GM15510 (cell line): ENCODE measurements around the gene DEPDC7.

Source experiments
- POLR2A ChIP-seq: IDR thresholded peaks from 3 replicates; pipeline ENCODE4 v1.6.1; 2011; ENCODE audit warnings: borderline replicate concordance; ENCODE audit not compliant: insufficient read length; ENCODE audit errors: extremely low read depth

The DEPDC7 gene

GRCh38 chr11:33016654-33017053 lies 976 bp downstream of the DEPDC7 start:
- no peak for TF ChIP-seq POLR2A

DNA sequence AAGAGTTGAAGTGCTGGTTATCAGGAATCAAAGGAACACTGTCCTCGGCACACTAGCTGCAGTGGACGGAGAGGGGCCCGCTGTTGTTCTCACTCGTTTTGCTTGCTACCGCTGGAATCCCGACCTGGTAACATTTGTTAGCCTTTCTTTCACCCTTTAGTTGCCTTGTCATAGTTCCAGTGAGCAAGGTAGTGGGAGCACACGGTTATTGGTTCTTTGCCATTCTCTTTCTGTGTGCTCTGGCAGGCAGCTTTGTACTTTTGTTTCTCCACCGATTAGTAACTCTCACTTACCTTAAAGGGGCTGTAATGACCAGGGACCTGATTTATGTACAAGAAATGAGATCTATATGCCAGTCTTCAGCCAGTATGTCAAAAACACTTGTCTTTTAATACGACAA lies 1.8 kb downstream of the DEPDC7 start:
- no peak for TF ChIP-seq POLR2A

GRCh38 chr11:33017965-33018364 lies 2.3 kb downstream of the DEPDC7 start:
- no peak for TF ChIP-seq POLR2A

DNA sequence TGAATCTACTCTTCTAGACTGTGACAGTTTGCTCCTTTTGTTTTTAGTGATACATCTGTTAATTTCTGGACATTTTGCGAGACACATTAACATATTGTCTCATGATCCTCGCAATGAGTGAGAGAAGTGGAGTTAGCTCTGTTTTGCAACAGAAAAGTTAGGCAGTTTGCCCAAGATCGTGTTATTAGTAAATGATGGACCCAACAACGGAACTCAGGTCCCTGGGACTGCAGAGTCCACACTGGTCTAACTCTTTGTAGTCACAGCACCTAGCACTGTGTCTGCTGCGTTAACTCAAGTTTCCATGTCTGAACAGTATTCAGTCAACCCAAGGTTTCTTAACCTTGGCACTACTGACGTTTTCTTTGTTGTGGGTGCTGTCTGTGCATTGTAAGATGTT lies 3.2 kb downstream of the DEPDC7 start:
- no peak for TF ChIP-seq POLR2A

DNA sequence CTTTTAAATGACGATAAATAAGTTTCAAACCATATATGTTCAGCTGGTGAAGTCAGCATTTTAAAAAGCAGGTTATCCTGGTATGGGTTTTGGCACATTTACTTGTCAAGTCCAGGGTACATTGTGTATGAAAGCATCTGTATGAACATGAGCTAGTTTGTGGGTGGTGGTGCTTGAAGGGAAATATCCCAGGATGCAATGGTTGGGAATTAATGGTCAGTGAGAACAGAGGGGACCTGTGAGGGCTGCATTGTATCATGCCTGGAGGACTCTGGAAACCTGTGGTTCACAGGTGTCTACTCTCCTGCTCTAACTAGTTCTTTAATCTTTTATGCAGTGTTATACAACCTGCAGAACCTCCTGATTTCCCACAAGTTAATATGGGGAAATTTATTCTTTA lies 5.8 kb downstream of the DEPDC7 start:
- TF ChIP-seq POLR2A, result no peak

DNA sequence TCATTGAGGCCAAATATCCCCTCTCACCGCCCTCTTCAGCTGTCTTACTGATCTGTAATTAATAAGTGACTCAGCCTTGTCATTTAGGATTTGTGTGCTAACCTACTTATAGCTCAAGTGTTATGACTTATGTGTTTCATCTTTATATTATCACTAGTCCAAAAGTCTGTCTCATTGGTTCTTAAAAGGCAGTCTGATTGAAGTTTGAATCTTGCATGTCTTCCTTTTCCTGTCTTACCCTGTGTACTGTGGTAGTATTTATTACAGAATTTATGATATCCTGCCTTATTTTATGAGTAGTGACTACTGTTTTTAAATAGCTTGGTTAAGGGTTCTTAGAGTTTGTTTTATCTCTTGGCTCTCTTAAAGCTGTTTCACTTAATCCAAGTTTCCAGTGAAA lies 6.3 kb downstream of the DEPDC7 start:
- TF ChIP-seq POLR2A, result no peak

- TF ChIP-seq POLR2A, result no peak
Observed at GRCh38 chr11:33025339-33025722, 9.7 kb downstream of the DEPDC7 start.

- TF ChIP-seq POLR2A, result no peak
Observed at GRCh38 chr11:33027233-33027632, 11.6 kb downstream of the DEPDC7 start.

DNA sequence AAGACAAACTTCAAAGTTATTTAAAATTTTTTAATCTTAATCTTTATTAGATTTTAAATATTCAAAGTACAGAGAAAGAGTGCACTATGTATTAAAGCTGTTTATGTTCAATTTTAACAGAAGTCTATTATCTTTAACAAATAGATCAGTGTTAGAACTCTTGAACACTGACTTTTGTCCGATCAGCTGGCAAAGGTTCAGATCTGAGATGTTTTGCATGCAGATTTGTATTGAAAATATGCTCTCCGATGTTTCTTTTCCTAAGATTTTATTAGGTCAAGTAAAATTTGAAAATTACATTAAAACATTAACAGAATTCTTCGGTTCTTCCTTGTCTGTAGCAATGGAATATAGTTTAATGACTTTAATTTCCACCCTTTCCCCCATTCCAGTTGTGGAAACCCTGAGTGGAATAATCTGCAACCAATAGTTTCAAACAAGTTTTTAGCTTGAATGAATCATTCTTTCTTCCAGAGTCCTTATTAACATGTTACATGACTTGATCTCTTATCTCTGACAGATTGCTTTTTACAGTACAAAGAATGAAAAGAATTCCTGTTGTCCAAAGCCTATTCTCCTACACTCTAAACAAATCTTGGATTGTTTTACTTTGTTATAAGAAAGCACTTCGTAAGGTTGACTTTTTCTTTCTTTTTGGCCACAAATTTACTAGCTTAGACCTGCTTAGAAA lies 12.3 kb downstream of the DEPDC7 start:
- no peak for TF ChIP-seq POLR2A

GRCh38 chr11:33028537-33028914 lies 12.8 kb downstream of the DEPDC7 start:
- no peak for TF ChIP-seq POLR2A

- no peak for TF ChIP-seq POLR2A
Observed at GRCh38 chr11:33033493-33033892, 17.8 kb downstream of the DEPDC7 start.

DNA sequence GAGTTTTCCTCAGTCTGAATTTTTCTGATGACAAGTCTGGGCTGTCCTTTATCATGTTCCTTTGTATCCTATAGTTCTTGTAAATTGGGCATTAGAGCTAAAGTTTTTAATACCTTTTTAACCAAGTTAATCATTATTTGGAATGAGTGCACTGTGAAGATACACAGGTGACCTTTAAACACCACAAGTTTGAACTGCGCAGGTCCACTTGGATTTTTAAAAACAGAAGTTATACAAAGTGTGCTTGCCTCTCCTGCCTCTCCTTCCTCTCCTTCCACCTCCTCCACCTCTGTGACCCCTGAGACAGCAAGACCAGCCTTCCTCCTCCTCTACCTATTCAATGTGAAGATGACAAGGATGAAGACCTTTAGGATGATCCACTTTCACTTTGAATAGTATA lies 19.3 kb downstream of the DEPDC7 start:
- no peak for TF ChIP-seq POLR2A

- TF ChIP-seq POLR2A, result peak; percentile 49
Observed at GRCh38 chr11:33039274-33040032, 23.8 kb downstream of the DEPDC7 start, which contains the start of gene TCP11L1. Gene TCP11L1 (plus strand): TSS chr11:33039572. CDS start chr11:33043774, 4,202 bp downstream.

DNA sequence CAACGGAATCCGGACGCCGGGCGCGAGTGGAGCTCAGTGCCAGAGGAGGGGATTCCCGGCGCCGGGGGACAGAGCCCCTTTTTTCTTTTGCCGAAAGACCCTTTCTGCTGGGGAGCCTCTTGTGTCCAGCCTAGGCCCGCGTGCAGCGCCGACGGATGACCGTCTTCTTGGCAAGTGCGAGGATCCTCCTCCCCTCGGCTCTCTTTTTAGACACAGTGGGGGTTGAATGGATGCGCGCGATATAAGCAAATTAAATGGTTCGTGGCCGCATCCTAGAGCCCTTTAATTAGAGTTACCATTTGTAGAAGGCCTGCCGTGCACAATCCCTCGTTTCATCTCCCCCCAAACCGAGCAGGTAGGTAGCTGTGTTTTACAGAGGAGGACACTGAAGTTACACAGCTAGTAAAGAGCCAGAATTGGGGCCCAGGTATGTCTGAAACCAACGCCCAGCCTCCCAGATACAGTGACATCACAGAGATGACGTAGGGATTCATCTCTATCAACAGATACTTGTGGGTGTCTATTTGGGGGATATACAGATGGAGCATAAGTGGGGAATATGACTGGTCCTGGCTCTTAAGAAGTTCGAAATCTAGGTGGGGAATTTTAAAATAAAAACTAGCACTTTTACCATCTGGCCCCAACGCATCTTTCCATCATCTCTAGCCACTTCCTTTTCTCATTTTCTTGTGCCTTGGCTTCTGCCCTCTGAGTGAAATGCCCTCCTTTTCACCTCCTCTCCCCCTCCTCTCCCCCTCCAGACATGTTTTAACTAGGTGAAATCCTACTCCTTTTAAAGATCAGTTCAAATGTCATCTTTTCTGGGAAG lies 24.6 kb downstream of the DEPDC7 start:
- TF ChIP-seq POLR2A, result no peak

GRCh38 chr11:33040862-33041453 lies 25.3 kb downstream of the DEPDC7 start:
- TF ChIP-seq POLR2A, result no peak
